ENCODE measurements around the gene NDUFAF2.

DNA sequence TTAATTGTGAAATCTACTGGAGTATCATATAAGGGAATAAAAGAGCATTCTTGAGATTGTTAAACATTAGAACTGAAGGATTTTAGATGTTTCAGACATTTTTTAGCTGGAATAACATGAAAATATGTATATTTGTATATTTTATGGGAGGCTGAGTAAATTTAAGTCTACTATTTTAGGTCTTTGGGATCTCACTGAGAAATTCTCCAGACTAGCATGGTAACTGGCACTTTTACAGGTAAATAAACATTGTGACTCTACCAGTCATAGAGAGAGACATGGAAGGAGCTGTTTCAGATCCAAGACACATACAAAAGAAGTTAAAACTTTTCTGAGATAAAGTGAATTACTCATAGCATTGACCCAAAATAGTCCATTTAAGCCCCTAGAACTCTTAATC, 59.4 kb downstream of the NDUFAF2 start:
- TF ChIP-seq POLR2A (IDR thresholded peaks at IDR 0.05; ENCODE audit: control extremely low read depth in 1 of 2, low read depth in 2 of 2, low read length in 2 of 2) (no peak), SIX5 (IDR thresholded peaks at IDR 0.05; ENCODE audit: low read depth, low read length) (no peak), NRF1 (IDR thresholded peaks at IDR 0.05; ENCODE audit: low read depth, low read length) (no peak)
- TF ChIP-seq, protein P1, sequence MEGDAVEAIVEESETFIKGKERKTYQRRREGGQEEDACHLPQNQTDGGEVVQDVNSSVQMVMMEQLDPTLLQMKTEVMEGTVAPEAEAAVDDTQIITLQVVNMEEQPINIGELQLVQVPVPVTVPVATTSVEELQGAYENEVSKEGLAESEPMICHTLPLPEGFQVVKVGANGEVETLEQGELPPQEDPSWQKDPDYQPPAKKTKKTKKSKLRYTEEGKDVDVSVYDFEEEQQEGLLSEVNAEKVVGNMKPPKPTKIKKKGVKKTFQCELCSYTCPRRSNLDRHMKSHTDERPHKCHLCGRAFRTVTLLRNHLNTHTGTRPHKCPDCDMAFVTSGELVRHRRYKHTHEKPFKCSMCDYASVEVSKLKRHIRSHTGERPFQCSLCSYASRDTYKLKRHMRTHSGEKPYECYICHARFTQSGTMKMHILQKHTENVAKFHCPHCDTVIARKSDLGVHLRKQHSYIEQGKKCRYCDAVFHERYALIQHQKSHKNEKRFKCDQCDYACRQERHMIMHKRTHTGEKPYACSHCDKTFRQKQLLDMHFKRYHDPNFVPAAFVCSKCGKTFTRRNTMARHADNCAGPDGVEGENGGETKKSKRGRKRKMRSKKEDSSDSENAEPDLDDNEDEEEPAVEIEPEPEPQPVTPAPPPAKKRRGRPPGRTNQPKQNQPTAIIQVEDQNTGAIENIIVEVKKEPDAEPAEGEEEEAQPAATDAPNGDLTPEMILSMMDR (IDR thresholded peaks at IDR 0.05; ENCODE audit: control extremely low read depth in 1 of 3, insufficient read depth in 1 of 3, low read depth in 1 of 3, low read length in 3 of 3): no peak
